ENCODE results near the gene RSF1. TPM values are rescaled to one million over a fixed set of nuclear protein-coding genes. Genes with fewer than 3 reads are reported as not detected.

Gene RSF1
- total and polyA plus RNA-seq, 2 donors (not counting 1 experiment from before 2014, with no cell fraction given) = 4.8 to 104 TPM

- Histone ChIP-seq H3K9me3 (ENCODE audit: control extremely low read depth in 1 of 3, control insufficient read depth in 2 of 3, insufficient read depth in 1 of 3, low read length in 2 of 3) (peaks cover 3 to 9% (median 8%) of the 10 kb centered on the region in 3 donors), H2AFZ (ENCODE audit: insufficient read depth, low read depth, low read length, poor library complexity, severe bottlenecking) (no peak overlapping the region), H3K9ac (ENCODE audit: low read length) (no peak overlapping the region), H3K27me3 (replicated peaks in 1 of 4; ENCODE audit: control extremely low read depth in 1 of 4, control insufficient read depth in 3 of 4, insufficient read depth in 4 of 4, low read length in 3 of 4) (no peaks in the 10 kb centered on the region), H3K4me1 (ENCODE audit: control insufficient read depth in 2 of 2, insufficient read depth in 2 of 2, low read length in 2 of 2) (no peaks in the 10 kb centered on the region), H3K79me2 (ENCODE audit: control insufficient read depth, insufficient read depth, low read length) (peaks cover 20% of the 10 kb centered on the region), H3K36me3 (replicated peaks in 1 of 2; ENCODE audit: control extremely low read depth in 1 of 2, control insufficient read depth in 1 of 2, extremely low read depth in 1 of 2, insufficient read depth in 2 of 2, low read length in 1 of 2) (peaks cover 5 to 40% of the 10 kb centered on the region in 2 experiments), H3K27ac (ENCODE audit: low read length in 2 of 2) (no peak overlapping the region), H4K20me1 (ENCODE audit: control insufficient read depth, insufficient read depth, low read length, poor library complexity, severe bottlenecking) (no peaks in the 10 kb centered on the region), H3K4me2 (replicated peaks; ENCODE audit: low read depth, low read length, poor library complexity, severe bottlenecking) (no peak overlapping the region), H3K4me3 (ENCODE audit: control extremely low read depth in 1 of 5, extremely low read depth in 1 of 5, insufficient read depth in 1 of 5, low read depth in 2 of 5, low read length in 4 of 5) (no peak overlapping the region)
- Mint-ChIP-seq H3K27me3 (no peaks in the 10 kb centered on the region), H3K27ac (no peak overlapping the region), H3K9me3 (ENCODE audit: insufficient read depth) (peaks cover 14% of the 10 kb centered on the region), H3K4me3 (no peak overlapping the region), H3K4me1 (no peaks in the 10 kb centered on the region)
- intact Hi-C loops (cut with micrococcal nuclease) = no loop called here
- TF ChIP-seq, protein P1, sequence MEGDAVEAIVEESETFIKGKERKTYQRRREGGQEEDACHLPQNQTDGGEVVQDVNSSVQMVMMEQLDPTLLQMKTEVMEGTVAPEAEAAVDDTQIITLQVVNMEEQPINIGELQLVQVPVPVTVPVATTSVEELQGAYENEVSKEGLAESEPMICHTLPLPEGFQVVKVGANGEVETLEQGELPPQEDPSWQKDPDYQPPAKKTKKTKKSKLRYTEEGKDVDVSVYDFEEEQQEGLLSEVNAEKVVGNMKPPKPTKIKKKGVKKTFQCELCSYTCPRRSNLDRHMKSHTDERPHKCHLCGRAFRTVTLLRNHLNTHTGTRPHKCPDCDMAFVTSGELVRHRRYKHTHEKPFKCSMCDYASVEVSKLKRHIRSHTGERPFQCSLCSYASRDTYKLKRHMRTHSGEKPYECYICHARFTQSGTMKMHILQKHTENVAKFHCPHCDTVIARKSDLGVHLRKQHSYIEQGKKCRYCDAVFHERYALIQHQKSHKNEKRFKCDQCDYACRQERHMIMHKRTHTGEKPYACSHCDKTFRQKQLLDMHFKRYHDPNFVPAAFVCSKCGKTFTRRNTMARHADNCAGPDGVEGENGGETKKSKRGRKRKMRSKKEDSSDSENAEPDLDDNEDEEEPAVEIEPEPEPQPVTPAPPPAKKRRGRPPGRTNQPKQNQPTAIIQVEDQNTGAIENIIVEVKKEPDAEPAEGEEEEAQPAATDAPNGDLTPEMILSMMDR (IDR thresholded peaks at IDR 0.05) = no peak
- TF ChIP-seq EZH2 (IDR thresholded peaks at IDR 0.05; ENCODE audit: borderline replicate concordance, insufficient read depth, low read depth, low read length, poor library complexity, severe bottlenecking) = no peak
- ATAC-seq (ENCODE audit: low read depth) (no peak), DNase-seq (no peak)
- ChIA-PET POLR2A (no interaction called here), CTCF (no interaction called here)
- WGBS (ENCODE audit: insufficient coverage) = 97% methylated on average over 21 of the region's 26 CpGs
Observed at GRCh38 chr11:77734890-77735289, 85.6 kb downstream of the RSF1 start.

- Histone ChIP-seq H3K27me3 (replicated peaks in 1 of 4; ENCODE audit: control extremely low read depth in 1 of 4, control insufficient read depth in 3 of 4, insufficient read depth in 4 of 4, low read length in 3 of 4) (no peaks in the 10 kb centered on the region), H3K79me2 (ENCODE audit: control insufficient read depth, insufficient read depth, low read length) (peaks cover 22% of the 10 kb centered on the region), H3K9me3 (ENCODE audit: control extremely low read depth in 1 of 3, control insufficient read depth in 2 of 3, insufficient read depth in 1 of 3, low read length in 2 of 3) (peaks cover 3 to 9% (median 8%) of the 10 kb centered on the region in 3 donors), H3K4me1 (ENCODE audit: control insufficient read depth in 2 of 2, insufficient read depth in 2 of 2, low read length in 2 of 2) (no peaks in the 10 kb centered on the region), H3K27ac (ENCODE audit: low read length in 2 of 2) (no peak overlapping the region), H2AFZ (ENCODE audit: insufficient read depth, low read depth, low read length, poor library complexity, severe bottlenecking) (no peak overlapping the region), H4K20me1 (ENCODE audit: control insufficient read depth, insufficient read depth, low read length, poor library complexity, severe bottlenecking) (no peaks in the 10 kb centered on the region), H3K4me3 (ENCODE audit: control extremely low read depth in 1 of 5, extremely low read depth in 1 of 5, insufficient read depth in 1 of 5, low read depth in 2 of 5, low read length in 4 of 5) (no peak overlapping the region), H3K9ac (ENCODE audit: low read length) (no peak overlapping the region), H3K36me3 (replicated peaks in 1 of 2; ENCODE audit: control extremely low read depth in 1 of 2, control insufficient read depth in 1 of 2, extremely low read depth in 1 of 2, insufficient read depth in 2 of 2, low read length in 1 of 2) (peaks cover 3 to 24% of the 10 kb centered on the region in 2 experiments), H3K4me2 (replicated peaks; ENCODE audit: low read depth, low read length, poor library complexity, severe bottlenecking) (no peak overlapping the region)
- intact Hi-C loops (cut with micrococcal nuclease) = no loop called here
- Mint-ChIP-seq H3K4me1 (peaks cover under 1% of the 10 kb centered on the region), H3K4me3 (no peak overlapping the region), H3K27me3 (no peaks in the 10 kb centered on the region), H3K27ac (no peak overlapping the region), H3K9me3 (ENCODE audit: insufficient read depth) (peaks cover 14% of the 10 kb centered on the region)
- 100% methylated on average over 1 of the region's 2 CpGs for WGBS (ENCODE audit: insufficient coverage)
- TF ChIP-seq, protein P1 (IDR thresholded peaks at IDR 0.05) = no peak
- TF ChIP-seq EZH2 (IDR thresholded peaks at IDR 0.05; ENCODE audit: borderline replicate concordance, insufficient read depth, low read depth, low read length, poor library complexity, severe bottlenecking) = no peak
- DNase-seq = no peak
- ATAC-seq (ENCODE audit: low read depth) = no peak
- POLR2A ChIA-PET = no interaction called here
- CTCF ChIA-PET = no interaction called here
Observed at GRCh38 chr11:77732143-77732542, 88.4 kb downstream of the RSF1 start.

All from B cell (primary cell).